Activated T-helper 17 cell treated with anti-CD3 and anti-CD28 coated beads, Interleukin-2, amount 50 U/mL, for 72 hours (primary cell): ENCODE data around the gene WNT5B. TPM values are rescaled to one million over a fixed set of nuclear protein-coding genes. Genes with fewer than 3 reads are reported as not detected.

Source experiments
- ATAC-seq: fragments of 150-1000 bp; cut with Tn5 transposase; replicated peaks from 2 replicates; pipeline ENCODE4 v1.10.0; 2021; ENCODE audit warnings: mild to moderate bottlenecking, moderate library complexity
- H3K27ac Mint-ChIP-seq: one replicate; pipeline ENCODE4 v1.8.0; 2022; ENCODE audit warnings: mixed read lengths
- H3K27me3 Mint-ChIP-seq: one replicate; pipeline ENCODE4 v1.8.0; 2022; ENCODE audit warnings: mixed read lengths
- H3K36me3 Mint-ChIP-seq: one replicate; pipeline ENCODE4 v1.8.0; 2022; ENCODE audit warnings: low read depth, mild to moderate bottlenecking, mixed read lengths
- H3K4me1 Mint-ChIP-seq: one replicate; pipeline ENCODE4 v1.8.0; 2022; ENCODE audit warnings: mixed read lengths
- H3K4me3 Mint-ChIP-seq: one replicate; pipeline ENCODE4 v1.8.0; 2022; ENCODE audit warnings: mild to moderate bottlenecking, mixed read lengths
- H3K9me3 Mint-ChIP-seq: one replicate; pipeline ENCODE4 v1.8.0; 2022; ENCODE audit warnings: mixed read lengths
- total RNA-seq, 2 donors: library from RNA; stranded (reverse); gene quantifications; one replicate each; pipeline ENCODE4 v1.2.3, GENCODE V29; 2022

The WNT5B gene
- total RNA-seq, 2 donors from 2014 or later, result 0.26 to 0.30 TPM

GRCh38 chr12:1630827-1631591 lies 2.0 kb downstream of the WNT5B start:
- Mint-ChIP-seq H3K27ac (no peak overlapping the region), H3K36me3 (no peaks in the 10 kb centered on the region), H3K4me3 (peak overlapping the region; percentile 59), H3K4me1 (no peaks in the 10 kb centered on the region), H3K9me3 (no peaks in the 10 kb centered on the region), H3K27me3 (peaks cover 49% of the 10 kb centered on the region)
- ATAC-seq, result no peak

GRCh38 chr12:1632702-1633101 lies 3.7 kb downstream of the WNT5B start:
- no peaks in the 10 kb centered on the region for H3K36me3 Mint-ChIP-seq
- no peak overlapping the region for H3K4me3 Mint-ChIP-seq
- peaks cover 46% of the 10 kb centered on the region for H3K27me3 Mint-ChIP-seq
- H3K4me1 Mint-ChIP-seq, result no peaks in the 10 kb centered on the region
- H3K27ac Mint-ChIP-seq, result no peak overlapping the region
- H3K9me3 Mint-ChIP-seq, result no peaks in the 10 kb centered on the region
- no peak for ATAC-seq

- ATAC-seq, result no peak
- H3K27ac Mint-ChIP-seq, result no peak overlapping the region
- H3K9me3 Mint-ChIP-seq, result no peaks in the 10 kb centered on the region
- H3K4me1 Mint-ChIP-seq, result no peaks in the 10 kb centered on the region
- peaks cover 46% of the 10 kb centered on the region for H3K27me3 Mint-ChIP-seq
- H3K4me3 Mint-ChIP-seq, result no peak overlapping the region
- H3K36me3 Mint-ChIP-seq, result no peaks in the 10 kb centered on the region
Measured at GRCh38 chr12:1633459-1633858, 4.4 kb downstream of the WNT5B start.

GRCh38 chr12:1634149-1634548 lies 5.1 kb downstream of the WNT5B start:
- H3K4me1 Mint-ChIP-seq, result no peaks in the 10 kb centered on the region
- peaks cover 42% of the 10 kb centered on the region for H3K27me3 Mint-ChIP-seq
- ATAC-seq, result no peak

GRCh38 chr12:1634590-1635191 lies 5.7 kb downstream of the WNT5B start:
- ATAC-seq, result peak; percentile 70
- Mint-ChIP-seq H3K9me3 (no peaks in the 10 kb centered on the region), H3K4me1 (no peaks in the 10 kb centered on the region), H3K27ac (no peak overlapping the region), H3K4me3 (no peak overlapping the region), H3K36me3 (no peaks in the 10 kb centered on the region), H3K27me3 (peaks cover 38% of the 10 kb centered on the region)

More at GRCh38 chr12:1634149-1634548, 5.1 kb downstream of the WNT5B start:
- H3K9me3 Mint-ChIP-seq, result no peaks in the 10 kb centered on the region
- no peak overlapping the region for H3K27ac Mint-ChIP-seq
- no peaks in the 10 kb centered on the region for H3K36me3 Mint-ChIP-seq
- no peak overlapping the region for H3K4me3 Mint-ChIP-seq

- Mint-ChIP-seq H3K27me3 (peaks cover 36% of the 10 kb centered on the region), H3K4me1 (no peaks in the 10 kb centered on the region), H3K27ac (no peak overlapping the region), H3K36me3 (no peaks in the 10 kb centered on the region), H3K9me3 (no peaks in the 10 kb centered on the region), H3K4me3 (no peak overlapping the region)
- no peak for ATAC-seq
Measured at GRCh38 chr12:1635301-1636095, 6.5 kb downstream of the WNT5B start.

- H3K27me3 Mint-ChIP-seq, result peaks cover 15% of the 10 kb centered on the region
- no peaks in the 10 kb centered on the region for H3K9me3 Mint-ChIP-seq
- ATAC-seq, result no peak
- no peak overlapping the region for H3K4me3 Mint-ChIP-seq
- H3K27ac Mint-ChIP-seq, result no peak overlapping the region
- no peaks in the 10 kb centered on the region for H3K4me1 Mint-ChIP-seq
- no peaks in the 10 kb centered on the region for H3K36me3 Mint-ChIP-seq
Measured at GRCh38 chr12:1638203-1638602, 9.2 kb downstream of the WNT5B start.

- H3K36me3 Mint-ChIP-seq, result no peaks in the 10 kb centered on the region
- ATAC-seq, result no peak
- no peaks in the 10 kb centered on the region for H3K9me3 Mint-ChIP-seq
- no peak overlapping the region for H3K4me3 Mint-ChIP-seq
- H3K4me1 Mint-ChIP-seq, result no peaks in the 10 kb centered on the region
- peaks cover 11% of the 10 kb centered on the region for H3K27me3 Mint-ChIP-seq
- no peak overlapping the region for H3K27ac Mint-ChIP-seq
Measured at GRCh38 chr12:1639538-1639937, 10.5 kb downstream of the WNT5B start.

- Mint-ChIP-seq H3K4me3 (no peak overlapping the region), H3K27me3 (peaks cover 5% of the 10 kb centered on the region), H3K4me1 (no peaks in the 10 kb centered on the region), H3K9me3 (no peaks in the 10 kb centered on the region), H3K36me3 (no peaks in the 10 kb centered on the region), H3K27ac (no peak overlapping the region)
- ATAC-seq, result no peak
Measured at GRCh38 chr12:1640328-1641234, 11.6 kb downstream of the WNT5B start.

GRCh38 chr12:1642513-1642912 lies 13.5 kb downstream of the WNT5B start:
- Mint-ChIP-seq H3K36me3 (no peaks in the 10 kb centered on the region), H3K27ac (no peak overlapping the region), H3K4me3 (no peak overlapping the region), H3K4me1 (no peaks in the 10 kb centered on the region), H3K27me3 (peaks cover 8% of the 10 kb centered on the region), H3K9me3 (no peaks in the 10 kb centered on the region)
- ATAC-seq, result no peak

GRCh38 chr12:1643043-1643442 lies 14.0 kb downstream of the WNT5B start:
- Mint-ChIP-seq H3K27ac (no peak overlapping the region), H3K4me3 (no peak overlapping the region), H3K36me3 (no peaks in the 10 kb centered on the region), H3K9me3 (no peaks in the 10 kb centered on the region), H3K4me1 (no peaks in the 10 kb centered on the region), H3K27me3 (peaks cover 8% of the 10 kb centered on the region)
- no peak for ATAC-seq

GRCh38 chr12:1643905-1644533 lies 15.0 kb downstream of the WNT5B start:
- Mint-ChIP-seq H3K27ac (no peak overlapping the region), H3K9me3 (no peaks in the 10 kb centered on the region), H3K4me3 (no peak overlapping the region), H3K27me3 (peaks cover 9% of the 10 kb centered on the region), H3K36me3 (no peaks in the 10 kb centered on the region), H3K4me1 (no peaks in the 10 kb centered on the region)
- no peak for ATAC-seq

- no peak overlapping the region for H3K4me3 Mint-ChIP-seq
Measured at GRCh38 chr12:1644534-1645438, 15.8 kb downstream of the WNT5B start.

More at GRCh38 chr12:1644534-1645438, 15.8 kb downstream of the WNT5B start:
- Mint-ChIP-seq H3K4me1 (no peaks in the 10 kb centered on the region), H3K36me3 (no peaks in the 10 kb centered on the region), H3K27me3 (peaks cover 13% of the 10 kb centered on the region), H3K27ac (no peak overlapping the region), H3K9me3 (no peaks in the 10 kb centered on the region)
- ATAC-seq, result no peak
